HG02588 (cell line): ENCODE measurements around the gene ACTG1.

Experiments
- ATAC-seq: cut with Tn5 transposase; IDR thresholded peaks from one replicate; pipeline ENCODE4 v1.9.1; 2021; ENCODE audit warnings: mild to moderate bottlenecking, moderate library complexity; ENCODE audit not compliant: unreplicated experiment

ACTG1 gene

DNA sequence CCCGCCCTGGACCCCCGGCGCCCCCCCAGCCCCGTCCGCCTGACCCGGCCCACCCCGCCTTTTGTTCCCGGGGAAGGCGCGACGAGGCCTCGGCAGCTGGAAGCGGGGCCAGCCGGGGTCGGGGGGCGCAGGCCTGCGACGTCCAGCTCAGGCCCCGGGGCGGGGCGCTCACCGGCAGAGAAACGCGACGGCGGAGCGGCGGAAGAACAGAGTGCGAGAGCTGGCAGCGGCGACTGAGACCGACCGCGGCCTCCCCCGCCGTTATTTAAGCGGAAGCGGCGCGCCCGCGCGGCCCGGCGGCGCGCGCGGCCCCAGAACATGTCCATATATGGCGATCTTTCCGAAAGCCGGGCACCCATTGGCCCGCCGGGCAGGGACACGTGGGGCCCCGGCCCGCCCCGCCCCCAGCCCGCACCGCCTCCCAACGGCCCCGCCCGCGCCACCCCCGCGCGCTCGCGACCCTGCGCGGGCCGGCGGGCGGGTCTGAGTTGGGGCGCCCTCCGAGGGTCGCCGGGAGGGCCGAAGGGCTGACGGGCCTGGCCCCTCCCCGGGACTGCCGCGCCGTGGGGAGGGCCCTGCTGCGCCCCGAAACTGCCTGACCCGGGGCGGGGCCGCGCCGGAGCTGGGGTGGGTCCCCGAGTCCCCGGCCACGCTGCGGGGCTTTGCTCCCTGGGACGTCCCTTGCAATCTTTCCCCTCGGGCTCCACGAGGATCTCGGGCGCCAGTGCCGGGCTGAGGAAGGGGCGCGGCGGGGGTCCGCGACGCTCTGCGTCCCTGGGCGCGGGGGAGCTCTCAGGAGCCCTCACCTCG, at the start of gene ACTG1:
ACTG1 (minus strand) TSS at position 238 of the 810 bp plus-strand sequence. CDS start 445 bp downstream, outside the sequence.
- peak; percentile 38 for ATAC-seq

DNA sequence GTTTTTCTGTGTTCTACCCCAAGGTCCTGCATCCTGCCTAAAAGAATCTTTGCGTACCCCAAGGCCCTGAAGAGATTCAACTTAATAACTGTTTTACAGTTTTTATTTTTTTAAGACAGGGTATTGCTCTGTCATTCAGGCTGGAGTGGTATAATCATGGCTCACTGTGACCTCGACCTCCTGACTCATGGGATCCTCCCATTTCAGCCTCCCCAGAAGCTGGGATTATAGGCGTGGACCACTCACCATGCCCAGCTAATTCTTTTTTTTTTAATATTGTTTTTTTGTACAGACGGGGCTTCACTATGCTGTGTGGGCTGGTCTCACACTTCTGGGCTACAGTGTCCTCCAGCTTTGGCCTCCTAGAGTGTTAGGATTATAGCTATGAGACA, 48.9 kb upstream of the ACTG1 start:
- ATAC-seq: no peak

DNA sequence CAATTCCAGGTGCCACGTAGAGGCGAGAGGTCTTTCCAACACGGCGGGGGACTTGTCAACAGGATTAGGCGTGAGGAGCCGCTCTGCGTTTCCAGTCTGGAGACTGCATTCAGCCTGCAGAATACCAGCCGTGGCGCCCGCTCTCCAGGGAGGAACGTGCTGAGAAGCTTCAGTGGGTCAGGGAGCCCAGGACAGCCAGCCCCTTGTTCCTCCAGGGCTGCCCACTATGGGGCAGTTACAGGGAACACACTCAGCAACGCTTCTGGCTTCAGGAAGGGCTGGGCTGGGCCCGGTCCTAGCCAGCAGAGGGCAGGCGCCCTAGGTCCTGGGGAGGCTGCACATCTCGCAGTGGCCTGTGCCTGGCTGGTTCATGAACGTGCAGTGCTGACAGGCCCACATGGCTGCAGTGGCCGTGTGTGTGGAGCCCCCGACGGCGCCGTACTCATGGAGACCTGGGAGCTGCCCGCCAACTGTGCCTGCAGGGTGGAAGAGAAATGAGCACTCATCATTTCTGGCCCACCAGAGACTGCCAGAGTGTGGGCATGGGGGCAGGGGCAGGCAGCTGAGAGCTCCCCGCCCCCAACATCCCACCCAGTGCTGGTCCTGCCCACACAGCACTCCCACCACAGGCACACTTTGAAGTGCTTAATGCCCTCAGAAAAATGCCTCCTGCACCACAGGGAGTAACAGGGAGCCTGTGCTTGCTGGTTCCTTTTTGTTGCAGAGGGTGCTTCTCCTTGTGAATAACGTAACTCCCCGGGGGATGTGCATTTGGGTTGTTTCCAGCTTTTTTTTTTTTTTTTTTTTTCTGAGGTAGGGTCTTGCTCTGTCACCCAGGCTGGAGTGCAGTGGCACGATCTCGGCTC, 46.6 kb upstream of the ACTG1 start:
- ATAC-seq: no peak

DNA sequence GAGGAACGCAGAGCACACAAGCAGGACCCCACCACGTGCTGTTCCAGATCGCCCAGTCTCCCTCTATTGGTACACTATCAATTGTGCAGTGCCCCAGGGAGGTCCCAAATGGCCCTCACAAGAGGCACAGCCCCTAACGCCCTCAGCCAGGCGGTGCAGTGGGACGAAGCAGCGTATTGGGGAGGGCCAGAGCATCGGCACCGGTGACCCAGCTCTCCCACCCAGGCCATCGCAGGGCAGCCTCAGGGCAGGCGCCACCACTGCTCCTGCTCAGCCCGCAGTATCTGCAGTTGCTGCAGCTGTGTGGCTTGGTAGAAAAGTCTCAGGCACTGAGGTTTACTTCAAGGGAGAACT, 45.5 kb upstream of the ACTG1 start:
- ATAC-seq: no peak

DNA sequence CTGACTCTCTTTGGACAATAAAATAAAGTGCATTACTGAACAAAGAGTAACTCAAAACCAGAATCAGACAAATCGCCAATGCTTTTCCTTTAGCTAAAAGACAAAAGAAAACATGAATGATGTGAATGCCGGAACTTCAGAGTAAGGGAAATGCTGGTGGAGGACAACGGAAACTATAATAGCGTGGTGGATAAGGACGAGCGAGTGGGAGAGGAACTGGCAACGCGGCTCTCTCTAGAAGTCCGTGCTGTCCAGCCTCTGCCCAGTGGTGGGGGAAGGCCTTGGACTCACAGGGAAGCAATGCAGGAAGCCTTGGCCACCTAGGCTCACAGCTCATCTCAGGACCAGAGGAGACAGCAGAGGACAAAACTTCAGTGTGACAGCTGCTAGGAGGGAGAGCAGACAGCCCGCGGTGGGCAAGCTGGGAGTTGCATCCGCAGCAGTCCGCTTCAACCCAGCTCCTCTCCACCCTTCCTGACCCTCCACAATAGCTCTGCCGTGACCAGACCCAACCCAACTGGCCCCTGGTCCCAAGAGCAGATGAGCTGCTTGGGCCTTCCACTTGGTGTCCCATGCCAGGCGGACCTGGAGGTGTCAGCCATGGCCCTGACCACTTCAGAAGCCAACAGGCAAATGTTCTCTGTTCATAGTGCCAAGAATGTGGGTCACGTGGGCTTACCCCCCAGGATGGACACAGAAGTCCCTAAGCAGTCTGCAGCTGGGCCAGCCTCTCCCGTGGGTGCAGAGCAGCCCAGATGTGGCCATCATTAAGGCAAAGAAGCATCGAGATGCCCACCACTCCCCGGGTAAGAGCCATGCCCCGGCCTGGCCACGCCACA, 44.9 kb upstream of the ACTG1 start:
- ATAC-seq: no peak

DNA sequence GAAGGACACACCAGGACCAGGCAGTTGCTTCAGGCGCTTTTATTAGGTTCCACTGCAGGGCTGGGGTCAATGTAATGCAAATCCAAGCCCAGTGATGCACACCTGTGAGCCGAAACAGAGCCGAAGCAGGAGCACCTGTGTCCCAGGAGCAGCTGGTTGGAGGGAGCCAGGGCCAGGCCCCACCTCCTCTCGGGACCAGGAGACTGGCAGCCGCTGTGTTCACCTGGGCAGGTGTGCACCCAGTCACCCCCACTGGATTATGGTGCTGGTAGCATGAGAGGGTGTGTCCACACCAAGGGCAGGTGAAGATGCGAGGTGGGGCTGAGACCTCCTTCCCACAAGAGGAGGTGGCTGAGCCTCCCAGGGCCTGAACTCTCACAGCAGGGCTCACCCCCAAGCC, 44.3 kb upstream of the ACTG1 start:
- no peak for ATAC-seq

DNA sequence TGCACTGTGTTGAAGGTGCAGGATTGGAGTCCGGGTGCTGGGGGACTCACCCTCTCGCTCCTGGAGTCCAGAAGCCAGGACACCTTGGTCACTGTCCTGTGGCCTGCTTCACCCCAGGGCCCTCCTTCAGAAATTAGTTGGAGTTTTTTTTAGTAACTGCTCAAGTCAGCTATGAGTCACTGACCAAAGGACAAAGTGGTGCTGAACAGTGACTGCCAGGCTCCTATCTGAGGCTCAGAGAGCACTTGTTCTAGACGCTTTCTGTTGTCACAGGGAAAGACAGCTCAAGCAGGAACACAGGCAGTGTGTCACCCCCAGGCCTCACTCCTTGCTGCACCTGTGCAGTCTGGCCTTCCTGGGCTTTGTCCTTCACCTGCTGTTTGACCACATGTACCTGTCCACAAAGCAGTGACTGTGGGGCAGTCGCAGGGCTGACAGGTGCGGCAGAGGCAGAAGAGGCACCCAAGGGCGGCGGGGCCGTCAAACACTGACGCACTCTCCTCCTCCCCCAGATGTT, 43.6 kb upstream of the ACTG1 start:
- ATAC-seq: no peak

DNA sequence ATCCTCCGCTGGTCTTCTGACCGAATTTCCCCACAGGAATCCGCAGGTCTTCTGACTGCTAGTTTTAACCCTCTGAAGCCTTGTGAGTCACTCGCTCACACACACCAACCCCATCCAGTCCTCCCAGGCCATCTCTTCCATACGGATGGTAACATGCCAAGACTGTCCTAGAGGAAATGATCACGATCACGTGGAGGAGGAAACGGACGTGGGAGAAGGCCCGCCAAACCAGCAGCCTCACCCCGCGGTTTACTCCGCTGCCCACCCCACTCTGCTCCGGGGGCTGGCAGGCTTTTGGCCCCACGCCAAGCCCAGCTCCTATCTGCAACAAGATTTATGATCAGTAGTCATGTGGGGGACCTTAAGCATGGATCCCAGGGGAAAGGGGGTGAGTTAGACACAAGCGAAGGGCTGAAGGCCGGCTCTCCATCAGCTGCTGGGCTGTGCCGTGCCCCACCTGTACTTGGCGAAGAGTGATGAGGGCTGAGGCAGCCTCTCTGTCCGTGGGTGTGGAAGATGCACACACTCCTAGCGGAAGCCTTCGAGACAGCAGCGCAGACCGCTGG, 41.1 kb upstream of the ACTG1 start:
- no peak for ATAC-seq

DNA sequence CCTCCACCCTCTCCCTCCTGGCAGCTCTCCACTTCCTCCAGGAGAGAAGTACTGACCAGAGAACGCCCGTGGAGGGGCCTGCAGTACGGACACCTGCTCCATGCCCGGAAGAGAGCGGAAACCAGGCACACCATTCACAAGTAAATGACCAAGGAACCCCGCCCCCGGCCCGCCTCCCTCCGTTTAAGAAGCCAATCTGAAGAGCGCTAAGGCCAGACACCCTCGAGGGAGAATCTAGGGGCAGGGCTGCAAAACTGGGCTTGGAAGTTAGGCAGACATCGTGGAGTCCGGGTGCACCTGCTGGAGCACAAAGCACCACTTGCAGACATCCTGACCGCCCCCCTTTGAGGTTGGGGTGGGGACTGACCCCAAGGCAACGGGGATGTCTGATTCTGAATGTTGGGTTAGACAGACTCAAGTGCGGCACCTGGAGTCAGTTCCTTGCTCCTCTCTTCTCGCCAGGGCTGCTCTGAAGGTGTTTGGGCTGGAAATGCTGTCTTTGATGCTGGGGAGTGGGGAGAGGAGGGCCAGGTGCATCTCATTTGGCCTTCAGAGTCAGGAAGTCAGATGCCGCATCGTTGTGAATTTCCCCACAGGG, 40.5 kb upstream of the ACTG1 start:
- peak; percentile 28 for ATAC-seq

DNA sequence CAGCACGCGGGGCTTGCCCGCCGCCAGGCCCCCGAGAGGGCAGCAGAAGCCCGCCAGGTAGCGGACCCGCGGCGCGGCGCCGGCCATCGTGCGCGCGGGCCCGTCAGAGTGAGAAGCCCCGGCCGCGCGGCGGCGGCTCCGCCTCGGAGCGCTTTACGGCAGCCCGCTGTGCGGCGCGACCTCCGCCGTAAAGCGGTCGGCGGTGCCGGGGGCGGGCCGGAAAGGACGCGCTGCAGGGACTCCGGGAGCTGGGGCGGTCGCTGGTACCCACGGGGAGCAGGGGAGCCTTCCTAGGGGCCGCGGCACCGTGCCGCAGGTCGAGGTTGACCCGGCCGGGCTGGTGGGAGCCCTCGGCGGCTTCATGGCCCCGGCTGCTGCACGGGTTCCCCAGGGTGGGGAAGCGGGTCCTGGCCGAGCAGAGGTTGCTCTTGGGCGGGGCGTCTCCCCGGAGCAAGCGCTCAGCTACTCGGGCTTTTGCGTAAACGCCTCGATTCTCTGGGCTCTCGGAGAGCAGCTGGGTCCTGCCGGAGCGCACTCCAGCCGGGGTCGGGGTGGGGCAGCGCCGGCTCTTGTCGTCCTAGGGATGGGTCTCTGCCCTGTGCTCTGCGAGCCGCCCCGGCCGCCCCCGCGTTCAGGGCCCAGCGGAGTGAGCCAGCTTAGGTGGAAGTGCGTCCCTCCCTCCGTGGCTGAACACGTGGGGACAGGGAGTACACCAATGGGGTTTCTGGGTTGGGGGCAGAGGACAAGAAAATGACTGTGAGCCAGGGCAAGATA, 39.8 kb upstream of the ACTG1 start, which contains the start of gene FAAP100:
FAAP100 (minus strand) TSS at position 110 of the 774 bp plus-strand sequence; CDS start at position 87, 23 bp downstream.
- peak; percentile 47 for ATAC-seq

DNA sequence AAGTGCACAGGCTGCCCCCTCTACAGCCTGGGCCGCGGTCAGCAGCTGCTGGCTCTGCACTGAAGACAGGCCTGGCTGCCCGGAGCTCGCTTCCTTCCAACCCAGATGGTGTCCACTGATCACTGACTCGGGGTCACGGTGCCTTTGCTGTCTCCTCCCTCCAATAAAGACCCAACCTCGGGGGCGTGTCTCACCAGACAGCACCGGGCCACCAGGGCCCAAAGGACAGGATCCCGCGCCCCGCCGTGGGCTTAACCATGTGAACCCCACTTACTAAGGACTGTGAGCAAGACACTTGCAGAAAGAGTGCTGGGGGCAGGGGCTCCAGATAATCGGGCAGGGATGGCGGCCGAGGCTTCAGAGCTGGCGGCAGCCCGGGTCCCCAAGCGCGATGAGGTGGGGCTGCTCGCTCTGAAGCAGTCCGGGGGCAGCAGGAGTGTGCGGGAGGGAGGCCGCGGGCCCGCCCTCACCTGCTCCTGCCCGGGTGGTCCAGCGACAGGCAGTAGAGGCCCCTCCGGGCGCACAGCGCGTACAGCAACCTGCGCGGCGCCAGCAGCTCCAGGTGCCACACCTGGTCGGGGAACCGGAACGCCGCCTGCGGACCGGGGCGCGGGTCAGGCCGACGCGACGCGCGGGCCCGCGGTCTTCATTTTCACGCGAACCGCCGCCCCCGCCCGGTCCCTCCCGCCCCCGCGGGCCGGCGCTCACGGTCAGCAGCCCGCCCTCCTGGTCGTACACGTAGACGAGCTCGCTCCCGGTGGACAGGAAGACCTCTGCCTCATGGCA, 39.1 kb upstream of the ACTG1 start:
- peak; percentile 27 for ATAC-seq

DNA sequence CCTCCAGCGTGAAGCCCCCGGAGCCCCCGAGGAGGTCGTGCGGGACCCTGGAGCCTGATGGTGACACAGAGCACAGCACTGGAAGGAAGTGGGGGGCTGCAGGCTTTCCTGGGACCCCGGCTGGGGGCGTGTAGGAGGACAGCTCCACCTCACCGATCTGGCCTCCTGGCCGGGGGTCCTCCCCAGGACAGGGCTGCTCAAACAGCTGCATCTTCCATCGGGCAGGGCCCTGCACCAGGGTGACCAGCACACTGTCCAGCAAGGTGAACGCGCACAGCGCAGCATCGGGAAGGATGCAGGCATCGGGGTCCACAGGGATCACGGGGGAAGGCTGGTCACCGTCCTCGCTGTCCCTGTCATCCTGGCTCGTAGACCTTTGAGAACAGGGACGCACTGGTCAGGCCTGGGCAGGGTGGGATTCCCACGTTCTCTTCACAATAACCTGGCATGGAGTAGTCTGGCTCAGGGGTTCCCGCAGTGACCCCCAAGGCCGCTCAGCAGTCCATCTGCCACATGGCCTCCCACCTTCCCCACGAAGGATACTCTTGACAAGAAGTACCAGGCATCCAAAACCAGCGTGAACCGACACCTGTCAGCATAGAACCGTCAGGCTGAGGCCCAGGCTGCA, 38.3 kb upstream of the ACTG1 start:
- ATAC-seq: no peak

DNA sequence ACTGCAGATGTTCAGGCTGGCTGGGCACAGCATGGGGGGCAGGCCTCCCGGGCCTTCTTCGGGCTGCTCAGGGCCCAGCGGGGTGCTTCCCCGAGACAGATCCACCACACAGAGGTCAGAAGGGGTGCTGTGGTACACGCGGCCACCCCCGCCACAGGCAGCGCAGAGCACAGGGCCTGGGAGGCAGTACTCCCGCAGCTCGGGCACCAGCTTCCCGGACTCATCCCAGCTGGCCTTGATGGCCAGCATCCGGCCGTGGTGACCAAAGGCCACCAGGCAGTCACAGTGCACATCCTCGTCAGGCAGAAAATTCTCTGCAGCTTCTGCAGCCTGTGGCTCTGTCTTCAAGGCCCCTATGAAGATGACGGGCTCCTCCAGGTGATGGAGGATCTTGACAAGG, 37.7 kb upstream of the ACTG1 start:
- no peak for ATAC-seq

DNA sequence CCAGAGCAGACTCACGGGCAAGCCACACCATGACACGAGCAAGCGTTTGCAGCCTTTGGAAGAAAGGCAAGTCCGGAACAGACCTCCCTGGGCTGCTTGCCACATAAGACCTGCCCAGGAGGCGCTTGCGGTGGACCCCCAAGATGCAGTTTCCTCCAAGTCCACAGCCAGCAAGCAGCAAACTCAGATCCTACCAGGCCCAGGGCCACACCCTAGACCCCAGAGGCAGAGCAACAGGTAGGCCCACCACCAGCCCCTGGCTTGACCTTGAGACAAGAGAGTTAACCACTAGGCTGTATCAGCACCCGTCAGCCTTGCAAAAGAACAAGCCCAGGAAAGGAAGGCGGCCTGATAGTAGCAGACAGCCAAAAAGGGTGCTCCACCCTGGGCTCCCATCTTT, 37.2 kb upstream of the ACTG1 start:
- no peak for ATAC-seq

DNA sequence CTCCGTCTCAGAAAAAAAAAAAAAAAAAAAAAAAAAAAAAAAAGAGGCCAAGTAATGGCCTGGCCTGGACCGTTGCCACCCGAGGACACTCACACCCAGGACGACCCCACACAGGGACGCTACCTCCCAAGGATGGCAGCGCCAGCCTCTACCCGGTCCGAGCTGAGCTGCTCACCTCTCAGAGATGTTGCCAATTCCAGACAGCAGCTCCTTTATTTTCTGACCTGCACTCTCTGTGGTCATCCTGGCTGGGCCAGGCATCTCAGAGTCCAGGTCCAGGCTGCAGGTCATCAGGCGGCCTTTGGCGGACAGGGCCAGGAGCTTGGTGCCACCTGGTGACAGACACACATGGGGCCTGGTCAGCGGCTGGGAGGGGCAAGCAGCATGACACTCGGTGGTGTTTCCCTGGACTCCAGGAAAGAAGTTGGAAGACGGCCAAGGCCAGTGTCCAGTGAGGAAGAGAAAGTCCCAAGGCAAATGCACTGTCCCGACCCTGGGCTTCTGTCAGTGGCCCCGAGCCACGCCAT, 36.5 kb upstream of the ACTG1 start:
- ATAC-seq: no peak

DNA sequence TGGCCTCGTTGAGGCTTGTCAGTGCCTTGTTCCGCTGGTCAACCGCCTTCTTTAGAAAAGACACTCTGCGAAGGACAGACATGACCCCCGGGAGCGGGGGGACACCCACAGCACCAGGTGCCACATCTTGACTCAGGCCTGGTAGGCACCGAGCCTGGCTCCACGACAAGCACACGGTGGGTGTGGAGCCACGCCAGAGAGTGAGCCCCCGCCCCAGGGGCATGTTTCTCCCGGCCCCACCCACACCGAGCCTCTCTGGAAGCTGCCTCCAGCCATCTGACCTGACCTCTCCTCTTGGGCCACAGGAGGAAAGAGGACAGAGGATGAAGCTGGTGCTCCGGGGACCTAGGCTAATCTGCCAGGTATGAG, 35.0 kb upstream of the ACTG1 start:
- ATAC-seq: no peak

DNA sequence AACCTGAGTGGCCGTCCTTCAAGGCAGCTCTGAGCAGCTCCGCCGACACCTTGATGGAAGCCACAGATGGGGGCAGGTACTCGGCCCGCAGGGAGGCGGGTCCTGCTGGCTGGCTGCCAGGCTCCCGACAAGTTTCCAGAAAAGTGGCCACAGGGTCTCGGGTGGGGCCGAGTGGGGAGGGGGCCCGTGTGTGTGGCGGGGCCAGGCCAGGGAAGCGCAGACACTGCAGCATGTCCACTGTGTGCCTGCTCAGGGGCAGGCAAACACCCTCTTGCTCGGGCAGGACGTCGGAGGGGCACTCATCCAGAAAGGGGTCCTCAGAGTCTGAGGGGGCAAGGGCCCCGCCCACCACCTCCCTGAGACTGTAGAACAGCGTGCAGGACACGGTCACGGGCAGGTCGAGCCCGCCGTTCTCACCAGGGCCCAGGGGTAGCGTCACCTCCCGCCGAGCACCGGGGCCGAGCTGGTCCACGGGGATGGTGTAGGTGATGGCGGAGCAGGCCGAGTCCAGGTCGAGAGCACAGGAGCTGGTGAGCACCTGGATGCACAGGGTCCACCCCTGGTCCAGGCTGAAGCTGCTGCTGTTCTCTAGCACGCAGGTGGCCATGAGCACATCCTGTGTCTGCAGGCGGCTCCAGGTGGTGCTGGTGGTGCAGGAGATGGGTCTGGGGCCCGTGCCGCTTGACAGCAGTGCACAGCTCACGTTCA, 34.5 kb upstream of the ACTG1 start:
- no peak for ATAC-seq
